ENCODE data around the gene GMPR.
"Not testable (repeated sequence)": the region's sequence is repeated elsewhere in the genome, so short reads cannot be mapped to it uniquely, and the experiment has no call there.

Gene GMPR

GRCh38 chr6:16238057-16238962, at the start of gene GMPR:
TSS of gene GMPR (plus strand) at chr6:16238587. CDS start at chr6:16238694, 107 bp downstream.
- peak; percentile 23 to 70 (median 64) for DNase-seq

DNA sequence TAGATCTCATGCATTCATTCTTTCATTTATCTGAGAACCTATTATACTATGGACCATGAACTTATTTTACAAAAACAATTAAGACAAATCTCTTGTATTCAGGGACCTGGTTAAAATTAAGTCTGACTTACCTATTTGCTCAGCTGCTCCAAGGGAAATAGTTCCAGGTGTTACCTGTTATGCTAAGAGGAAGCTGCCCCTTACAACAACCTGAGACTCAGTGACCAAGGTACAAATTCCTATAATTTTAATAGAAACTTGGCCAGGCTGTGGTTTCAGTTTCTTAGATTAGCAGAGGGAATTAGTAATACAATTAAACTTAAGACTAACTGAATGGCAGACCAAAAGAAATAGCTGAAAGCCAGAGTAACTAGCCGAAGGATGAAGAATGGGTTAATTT, 48.2 kb upstream of the GMPR start:
- peak in 1 of 3 experiments; percentile 50 for DNase-seq

DNA sequence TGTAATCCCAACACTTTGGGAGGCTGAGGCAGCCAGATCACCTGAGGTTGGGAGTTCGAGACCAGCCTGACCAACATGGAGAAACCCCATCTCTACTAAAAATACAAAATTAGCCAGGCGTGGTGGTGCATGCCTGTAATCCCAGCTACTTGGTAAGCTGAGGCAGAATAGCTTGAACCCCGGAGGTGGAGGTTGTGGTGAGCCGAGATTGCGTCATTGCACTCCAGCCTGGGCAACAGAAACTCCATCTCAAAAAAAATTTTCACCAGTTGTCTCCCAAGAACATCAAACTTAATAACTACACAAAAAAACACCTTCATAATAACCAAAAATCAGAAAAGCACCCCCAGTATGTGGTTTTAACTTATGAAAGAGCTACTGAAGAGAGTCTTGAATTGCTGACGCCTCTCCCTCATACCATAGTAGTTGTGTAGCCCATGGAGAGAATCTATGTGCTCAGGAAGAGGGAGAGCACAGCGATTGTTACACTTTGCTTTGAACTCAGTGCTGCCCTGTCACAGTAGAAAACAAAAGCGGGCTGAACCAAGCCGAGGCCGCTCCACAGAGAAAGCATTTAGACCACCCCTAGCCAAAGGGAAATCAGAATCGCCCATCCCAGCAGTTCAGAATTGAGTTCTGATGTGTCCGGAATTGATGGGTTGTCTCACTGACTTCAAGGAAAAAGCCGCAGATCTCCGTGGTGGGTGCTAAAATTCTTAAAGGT, 42.0 kb upstream of the GMPR start:
- no peak for DNase-seq

DNA sequence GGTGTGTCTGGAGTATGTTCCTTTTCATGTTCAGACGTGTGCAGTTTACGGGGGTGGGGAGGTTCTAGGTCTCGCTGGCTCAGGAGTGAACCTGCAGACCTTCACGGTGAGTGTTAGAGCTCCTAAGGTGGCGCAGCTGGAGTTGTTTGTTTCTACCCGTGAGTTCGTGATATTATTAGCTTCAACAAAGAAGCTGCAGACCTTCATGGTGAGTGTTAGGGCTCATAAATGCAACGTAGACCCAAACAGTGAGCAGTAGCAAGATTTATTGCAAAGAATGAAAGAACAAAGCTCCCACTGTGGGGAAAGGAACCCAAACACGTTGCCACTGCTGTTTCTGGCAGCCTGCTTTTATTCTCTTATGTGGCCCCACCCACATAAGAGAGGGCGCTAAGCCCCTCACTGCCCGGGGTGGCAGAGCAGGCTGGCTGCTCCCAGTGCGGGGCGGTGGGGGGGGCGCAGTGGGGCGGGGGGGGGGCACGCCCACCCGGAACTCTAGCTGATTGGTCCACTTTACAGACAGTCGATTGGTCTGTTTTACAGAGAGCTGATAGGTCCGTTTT, 41.3 kb upstream of the GMPR start:
- no peak for DNase-seq

DNA sequence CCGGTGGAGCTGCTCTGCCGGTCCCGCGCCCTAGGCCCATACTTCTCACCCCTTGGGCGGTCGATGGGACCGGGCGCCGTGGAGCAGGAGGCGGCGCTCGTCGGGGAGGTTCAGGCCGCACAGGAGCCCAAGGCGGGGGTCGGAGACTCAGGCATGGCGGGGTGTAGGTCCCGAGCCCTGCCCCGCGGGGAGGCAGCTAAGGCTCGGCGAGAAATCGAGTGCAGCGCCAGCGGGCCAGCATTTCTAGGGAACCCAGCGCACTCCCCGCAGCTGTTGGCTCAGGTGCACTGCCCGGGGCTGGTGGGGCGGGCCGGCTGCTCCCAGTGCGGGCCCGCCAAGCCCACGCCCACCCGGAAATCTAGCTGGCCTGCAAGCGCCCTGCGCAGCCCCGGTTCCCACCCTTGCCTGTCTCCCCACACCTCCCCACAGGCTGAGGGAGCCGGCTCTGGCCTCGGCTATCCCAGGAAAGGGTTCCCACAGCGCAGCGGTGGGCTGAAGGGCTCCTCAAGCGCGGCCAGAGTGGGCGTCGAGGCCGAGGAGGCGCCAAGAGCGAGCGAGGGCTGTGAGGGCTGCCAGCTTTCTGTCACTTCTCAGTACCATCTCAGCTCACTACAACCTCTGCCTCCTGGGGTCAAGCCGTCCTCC, 40.2 kb upstream of the GMPR start:
- no peak for DNase-seq

DNA sequence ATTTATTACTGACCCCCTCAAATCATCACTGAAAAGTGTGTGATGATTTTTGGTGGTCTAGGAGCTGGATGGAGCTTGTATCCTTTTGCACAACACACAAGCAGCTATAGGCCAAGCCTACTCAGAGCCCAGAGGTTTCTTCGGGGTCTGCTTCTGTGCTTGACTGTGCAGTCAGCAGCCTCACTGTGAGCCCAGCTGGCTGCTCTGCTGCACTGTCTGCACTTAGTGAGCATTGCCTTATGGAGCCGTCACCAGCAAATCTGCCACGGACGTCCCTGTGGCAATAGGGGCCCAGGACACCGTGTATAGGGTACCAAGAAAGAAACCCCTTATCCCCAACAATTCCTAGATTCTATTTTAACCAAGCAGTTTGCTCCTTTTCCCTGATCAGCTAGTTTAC, 38.6 kb upstream of the GMPR start:
- no peak for DNase-seq

DNA sequence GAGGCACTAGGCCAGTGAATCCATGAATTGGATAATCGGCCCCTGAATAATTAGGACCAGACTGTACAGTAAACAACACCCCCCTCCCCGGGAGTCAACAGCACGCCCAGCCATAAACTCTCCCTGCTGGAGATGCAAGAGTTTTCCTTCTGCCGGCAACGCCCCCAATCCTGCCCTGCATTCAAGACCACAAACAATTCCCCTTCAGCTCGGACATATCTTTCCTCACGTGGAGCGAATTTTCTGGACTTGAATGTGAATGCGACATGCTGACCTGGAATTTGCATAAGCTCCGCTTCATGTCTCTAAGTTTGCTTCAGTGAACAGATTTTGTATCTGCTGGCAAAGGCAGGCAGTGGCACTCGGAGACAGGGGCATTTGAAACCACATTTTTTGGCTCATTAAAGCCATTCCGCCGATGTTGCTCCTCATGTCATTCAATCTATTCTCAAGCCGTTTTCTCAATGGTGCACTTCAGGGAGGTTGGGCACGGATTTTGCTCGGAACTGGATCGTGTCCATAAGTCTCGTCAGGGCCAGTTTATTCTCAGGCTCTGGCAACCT, 38.0 kb upstream of the GMPR start:
- peak in 2 of 3 experiments; percentile 14 to 32 for DNase-seq

GRCh38 chr6:16201706-16202105, 36.7 kb upstream of the GMPR start:
- no peak for DNase-seq

GRCh38 chr6:16204653-16205376, 33.6 kb upstream of the GMPR start:
- DNase-seq: no peak

DNA sequence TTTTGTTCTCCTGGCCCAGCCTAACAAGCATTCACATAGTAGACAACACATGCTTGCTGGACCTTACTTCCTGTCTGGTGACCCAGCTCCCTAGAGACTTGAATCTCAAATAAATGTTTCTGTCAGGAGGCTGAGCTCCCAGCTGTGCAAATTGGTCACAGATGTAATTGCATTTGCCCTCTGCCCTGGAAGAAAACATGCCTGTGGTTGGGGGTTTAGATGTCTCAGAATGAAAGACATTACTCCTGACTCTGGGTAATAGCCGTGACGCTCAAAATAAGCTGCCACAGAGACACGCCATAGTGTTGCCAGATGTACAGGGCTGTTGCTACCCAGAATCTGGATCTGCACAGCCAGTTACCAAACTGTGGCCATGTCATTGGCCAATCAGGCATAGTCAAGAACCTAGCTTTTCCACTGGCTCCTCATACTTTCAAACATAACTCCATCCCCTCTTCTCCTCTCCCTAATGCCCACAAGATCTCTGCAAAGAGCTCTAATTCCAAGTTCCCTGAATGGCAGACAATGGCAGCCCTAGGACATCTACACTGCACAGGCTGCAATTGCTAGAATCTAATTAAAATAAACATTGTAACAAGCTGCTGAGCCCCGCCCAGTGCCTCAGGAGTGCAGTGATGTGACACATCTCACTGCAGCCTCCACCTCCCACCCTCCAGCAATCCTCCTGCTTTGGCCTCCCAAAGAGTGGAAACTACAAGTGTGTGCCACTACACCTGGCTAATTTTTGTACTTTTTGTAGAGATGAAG, 32.8 kb upstream of the GMPR start:
- peak in 2 of 3 experiments; percentile 30 to 76 for DNase-seq

DNA sequence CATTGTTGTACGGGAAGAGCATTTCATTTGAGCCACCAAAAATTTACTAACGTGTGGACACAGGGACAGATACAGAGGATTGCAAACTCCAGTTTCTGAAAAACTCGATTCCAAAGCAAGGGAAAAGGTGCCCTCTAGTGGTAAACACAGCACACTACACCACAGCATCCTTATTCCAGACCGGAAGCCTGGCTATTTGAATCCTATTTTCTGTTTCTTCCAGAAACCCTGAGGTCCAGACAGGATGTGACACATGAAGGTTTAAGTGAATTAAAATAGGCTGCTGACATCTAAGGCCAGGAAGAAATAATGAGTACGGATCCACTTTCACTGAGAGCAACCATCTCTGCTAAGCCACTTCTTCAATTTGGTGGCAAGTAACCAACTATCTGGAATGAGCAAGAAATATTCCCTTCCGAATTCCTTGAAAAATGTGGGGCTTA, 31.8 kb upstream of the GMPR start:
- peak; percentile 52 to 77 (median 55) for DNase-seq

DNA sequence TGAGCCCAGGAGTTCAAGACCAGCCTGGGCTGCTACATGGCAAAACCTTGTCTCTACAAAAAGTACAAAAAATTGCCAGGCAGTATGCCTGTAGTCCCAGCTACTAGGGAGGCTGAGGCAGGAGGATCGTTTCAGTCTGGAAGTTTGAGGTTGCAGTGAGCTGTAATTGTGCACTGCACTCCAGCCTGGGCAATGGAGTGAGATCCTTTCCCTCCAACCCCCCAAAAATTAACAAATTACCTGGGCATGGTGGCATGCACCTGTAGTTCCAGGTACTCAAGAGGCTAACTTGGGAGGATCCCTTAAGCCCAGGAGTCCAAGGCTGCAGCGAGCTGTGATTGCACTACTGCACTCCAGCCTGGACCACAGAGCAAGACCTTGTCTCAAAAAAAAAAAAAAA, 29.4 kb upstream of the GMPR start:
- no peak for DNase-seq

- no peak for DNase-seq
These were observed 28.8 kb upstream of the GMPR start for GRCh38 chr6:16209539-16209938.

DNA sequence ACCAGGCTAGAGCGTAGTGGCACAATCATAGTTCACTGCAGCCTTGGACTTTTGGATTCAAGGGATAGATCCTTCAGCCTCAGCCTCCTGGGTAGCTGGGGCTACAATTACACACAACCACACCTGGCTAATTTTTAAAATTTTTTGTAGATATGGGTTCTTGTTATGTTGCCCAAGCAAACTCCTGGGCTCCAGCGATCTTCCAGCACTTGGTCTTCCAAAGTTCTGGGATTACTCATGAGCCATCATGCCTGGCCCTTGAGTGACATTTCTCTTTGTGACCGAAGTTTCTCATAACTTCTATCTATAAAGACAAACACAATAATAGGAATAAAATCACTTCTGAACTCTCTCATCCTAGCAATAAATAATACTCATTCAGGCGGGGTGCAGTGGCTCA, 26.1 kb upstream of the GMPR start:
- no peak for DNase-seq

- no peak for DNase-seq
These were observed 21.8 kb upstream of the GMPR start for GRCh38 chr6:16216501-16217155.

- DNase-seq: no peak
These were observed 21.1 kb upstream of the GMPR start for GRCh38 chr6:16217156-16217721.

- no peak for DNase-seq
These were observed 15.6 kb upstream of the GMPR start for GRCh38 chr6:16222826-16223225.

- DNase-seq: no peak
These were observed 15.0 kb upstream of the GMPR start for GRCh38 chr6:16223362-16223761.

DNA sequence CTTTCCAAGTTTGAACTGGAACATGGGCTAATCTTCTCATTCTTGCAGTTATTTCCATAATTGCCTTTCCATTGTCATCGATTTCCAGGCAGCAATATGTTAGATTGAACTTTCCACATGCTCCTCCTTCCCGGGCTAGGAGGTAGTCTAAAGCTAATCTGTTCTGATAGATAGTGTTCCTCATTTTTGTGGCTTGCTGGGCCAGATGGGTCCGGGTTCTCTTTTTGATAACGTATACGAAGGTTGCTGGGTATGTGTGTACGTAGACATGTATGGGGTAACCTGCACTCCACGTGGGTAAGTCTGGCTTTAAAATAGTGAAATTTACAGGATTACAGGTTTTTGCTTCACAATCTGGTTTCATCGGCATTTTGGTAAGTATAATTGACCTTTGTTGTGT, 14.0 kb upstream of the GMPR start:
- no peak for DNase-seq

DNA sequence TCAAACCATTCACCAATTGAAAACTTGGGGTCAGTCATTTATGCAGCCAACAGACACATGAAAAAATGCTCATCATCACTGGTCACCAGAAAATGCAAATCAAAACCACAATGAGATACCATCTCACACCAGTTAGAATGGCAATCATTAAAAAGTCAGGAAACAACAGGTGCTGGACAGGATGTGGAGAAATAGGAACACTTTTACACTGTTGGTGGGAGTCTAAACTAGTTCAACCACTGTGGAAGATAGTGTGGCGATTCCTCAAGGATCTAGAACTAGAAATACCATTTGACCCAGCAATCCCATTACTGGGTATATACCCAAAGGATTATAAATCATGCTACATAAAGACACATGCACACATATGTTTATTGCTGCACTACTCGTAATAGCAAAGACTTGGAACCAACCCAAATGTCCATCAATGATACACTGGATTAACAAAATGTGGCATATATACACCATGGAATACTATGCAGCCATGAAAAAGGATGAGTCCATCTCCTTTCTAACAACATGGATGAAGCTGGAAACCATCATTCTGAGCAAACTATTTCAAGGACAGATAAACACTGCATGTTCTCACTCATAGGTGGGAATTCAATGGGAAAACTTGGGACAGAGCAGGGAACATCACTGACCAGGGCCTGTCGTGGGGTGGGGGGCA, 13.2 kb upstream of the GMPR start:
- not testable (repeated sequence) for DNase-seq

Data from NCI-H1417 (cell line).